ENCODE data around the gene PARD6G. TPM values are rescaled to one million over a fixed set of nuclear protein-coding genes. Genes with fewer than 3 reads are reported as not detected.

PARD6G gene
- total and polyA plus RNA-seq, 10 of the 15 experiments (the other 5 are each of a cell fraction or from before 2014, with no cell fraction given), result 0.20 to 2.0 (median 0.60) TPM

DNA sequence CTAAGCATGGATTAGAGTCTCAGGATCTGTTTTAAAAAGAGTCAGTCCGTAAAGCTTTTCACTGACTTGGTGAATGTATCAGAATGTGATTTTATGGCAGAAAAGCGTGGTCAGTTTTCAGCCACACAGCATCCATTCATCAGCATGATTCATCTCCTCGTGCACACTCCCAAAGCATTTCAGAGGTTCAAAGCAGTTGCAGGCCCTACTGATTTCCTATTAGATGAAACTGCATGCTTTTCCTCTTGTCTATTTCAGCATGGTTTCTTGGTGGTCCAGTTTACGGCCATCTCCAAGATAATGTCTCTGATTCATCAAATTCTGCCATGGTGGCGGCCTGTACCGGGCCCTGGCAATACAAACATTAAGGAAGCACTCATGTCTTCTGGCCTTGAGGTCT lies 4.8 kb upstream of the PARD6G start:
- FAIRE-seq, result no peak
- TF ChIP-seq NFYB (IDR thresholded peaks at IDR 0.05; ENCODE audit: insufficient read depth, low read depth, low read length) (no peak), ZNF274 (IDR thresholded peaks at IDR 0.05; ENCODE audit: insufficient read depth, insufficient read length) (no peak)
- Histone ChIP-seq H3K36me3 (ENCODE audit: control insufficient read depth in 2 of 2, insufficient read depth in 2 of 2, low read length in 1 of 2) (no peaks in the 10 kb centered on the region), H3K9me3 (replicated peaks; ENCODE audit: control insufficient read depth, insufficient read depth, low read length) (no peaks in the 10 kb centered on the region; the same call in 2 of the 3 replicates), H3K9ac (ENCODE audit: control insufficient read depth, insufficient read depth, low read length) (no peak overlapping the region), H4K20me1 (ENCODE audit: control insufficient read depth, insufficient read depth) (no peaks in the 10 kb centered on the region), H3K4me3 (no peak overlapping the region), H3K27me3 (replicated peaks in 1 of 2; ENCODE audit: control insufficient read depth in 2 of 2, insufficient read depth in 2 of 2, low read length in 1 of 2) (peaks cover 0 to 2% of the 10 kb centered on the region in 2 experiments; a peak in 1 of 4 replicates), H3K79me2 (ENCODE audit: control insufficient read depth, insufficient read depth, low read length) (no peaks in the 10 kb centered on the region), H2AFZ (ENCODE audit: control insufficient read depth, low read depth, low read length) (no peak overlapping the region), H3K27ac (ENCODE audit: control insufficient read depth, insufficient read depth) (no peak overlapping the region), H3K4me2 (ENCODE audit: control insufficient read depth, insufficient read depth) (no peak overlapping the region), H3K4me1 (ENCODE audit: control insufficient read depth, insufficient read depth, low read length) (no peaks in the 10 kb centered on the region)
- no peak for ATAC-seq
- ChIA-PET POLR2A (no interaction called here), RAD21 (ENCODE audit: unreplicated experiment) (interaction anchor here (1.0 kb wide), 1 partner anchor 79 kb away, joined by 3 read pairs; no protein-coding TSS in a partner anchor), SMC1A (ENCODE audit: uncharacterized antibody, unreplicated experiment) (no interaction called here), CTCF (no interaction called here)
- WGBS (ENCODE audit: insufficient coverage, insufficient replicate concordance, low lambda C conversion rate, missing lambda C conversion rate), result 50% methylated on average over 6 of the region's 6 CpGs
- no peak for DNase-seq (ENCODE audit: low read depth, low spot score)
- in situ Hi-C loops (cut with MboI), result no loop called here
- BruUV-seq (replicated peaks), result no TSS peak
- intact Hi-C loops (cut with micrococcal nuclease; ENCODE audit: unreplicated experiment), result no loop called here

DNA sequence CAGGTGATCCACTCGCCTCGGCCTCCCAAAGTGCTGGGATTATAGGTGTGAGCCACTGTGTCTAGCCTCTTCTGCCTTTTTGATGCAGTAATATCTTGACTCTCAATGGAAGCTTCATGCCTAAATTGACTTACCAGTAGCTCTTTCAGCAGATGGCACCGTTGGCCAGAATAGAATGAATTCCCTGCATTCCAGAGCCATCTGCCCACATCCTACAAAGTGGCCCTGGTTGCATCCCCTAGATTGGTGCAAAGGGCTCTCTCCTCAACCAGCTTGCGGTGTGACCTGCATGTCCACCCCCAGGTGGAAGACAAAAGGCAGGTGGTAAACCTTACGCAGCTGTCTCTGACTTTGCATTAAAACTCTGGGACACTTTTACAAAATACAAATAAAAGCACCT lies 4.4 kb upstream of the PARD6G start:
- ATAC-seq (no peak), FAIRE-seq (no peak), DNase-seq (ENCODE audit: low read depth, low spot score) (no peak)
- no peaks in the 10 kb centered on the region for H3K36me3 ChIP-seq (ENCODE audit: control insufficient read depth in 2 of 2, insufficient read depth in 2 of 2, low read length in 1 of 2)
- ChIA-PET RAD21 (ENCODE audit: unreplicated experiment) (interaction anchor here (1.0 kb wide), 1 partner anchor 79 kb away, joined by 3 read pairs; no protein-coding TSS in a partner anchor), SMC1A (ENCODE audit: uncharacterized antibody, unreplicated experiment) (no interaction called here), CTCF (no interaction called here), POLR2A (no interaction called here)
- no peak overlapping the region for H2AFZ ChIP-seq (ENCODE audit: control insufficient read depth, low read depth, low read length)
- H3K4me1 ChIP-seq (ENCODE audit: control insufficient read depth, insufficient read depth, low read length), result no peaks in the 10 kb centered on the region
- in situ Hi-C loops (cut with MboI), result no loop called here
- H3K27ac ChIP-seq (ENCODE audit: control insufficient read depth, insufficient read depth), result no peak overlapping the region
- H3K9ac ChIP-seq (ENCODE audit: control insufficient read depth, insufficient read depth, low read length), result no peak overlapping the region
- no peak overlapping the region for H3K4me2 ChIP-seq (ENCODE audit: control insufficient read depth, insufficient read depth)
- no peak overlapping the region for H3K4me3 ChIP-seq
- no peaks in the 10 kb centered on the region for H4K20me1 ChIP-seq (ENCODE audit: control insufficient read depth, insufficient read depth)
- H3K27me3 ChIP-seq (replicated peaks in 1 of 2; ENCODE audit: control insufficient read depth in 2 of 2, insufficient read depth in 2 of 2, low read length in 1 of 2), result peaks cover 0 to 2% of the 10 kb centered on the region in 2 experiments; a peak in 1 of 4 replicates
- no TSS peak for BruUV-seq (replicated peaks)
- WGBS (ENCODE audit: insufficient coverage, insufficient replicate concordance, low lambda C conversion rate, missing lambda C conversion rate), result 56% methylated on average over 5 of the region's 5 CpGs
- intact Hi-C loops (cut with micrococcal nuclease; ENCODE audit: unreplicated experiment), result no loop called here
- H3K79me2 ChIP-seq (ENCODE audit: control insufficient read depth, insufficient read depth, low read length), result no peaks in the 10 kb centered on the region
- TF ChIP-seq SRF (IDR thresholded peaks at IDR 0.05; ENCODE audit: low read depth in 2 of 2, low read length in 2 of 2) (no peak), CHD1 (IDR thresholded peaks at IDR 0.05; ENCODE audit: low read depth, low read length) (no peak), ZNF24 (IDR thresholded peaks at IDR 0.05) (no peak), TCF12 (IDR thresholded peaks at IDR 0.05; ENCODE audit: low read depth, low read length) (no peak), BCL11A (IDR thresholded peaks at IDR 0.05; ENCODE audit: low read depth, low read length) (no peak), PML (IDR thresholded peaks at IDR 0.05; ENCODE audit: low read length) (no peak), NR2C1 (IDR thresholded peaks at IDR 0.05) (no peak), CHD2 (IDR thresholded peaks at IDR 0.05; ENCODE audit: borderline replicate concordance, low read depth, low read length) (no peak)
- H3K9me3 ChIP-seq (replicated peaks; ENCODE audit: control insufficient read depth, insufficient read depth, low read length), result no peaks in the 10 kb centered on the region; the same call in 2 of the 3 replicates

Measured in GM12878 (cell line).